SU-DHL-6 (cell line): ENCODE data around the gene ANKIB1.
"Not testable (repeated sequence)": the region's sequence is repeated elsewhere in the genome, so short reads cannot be mapped to it uniquely, and the experiment has no call there.

Experiments
- EZH2phosphoT487 ChIP-seq: fragments of 200-600 bp; sonication (generic), shearing (Covaris generic); conservative IDR thresholded peaks from 2 replicates; pipeline ENCODE4 v1.6.1; 2018; ENCODE audit warnings: mild to moderate bottlenecking, antibody characterized with exemption, low read length, moderate library complexity, mixed read lengths
- TF ChIP-seq, protein P1 (sequence below): fragments of 200-600 bp; sonication (generic); IDR thresholded peaks from one replicate; pipeline ENCODE4 v1.5.1; 2017; ENCODE audit warnings: antibody characterized with exemption, mild to moderate bottlenecking, low read length, moderate library complexity; ENCODE audit not compliant: insufficient read depth, poor library complexity, severe bottlenecking

DNA sequence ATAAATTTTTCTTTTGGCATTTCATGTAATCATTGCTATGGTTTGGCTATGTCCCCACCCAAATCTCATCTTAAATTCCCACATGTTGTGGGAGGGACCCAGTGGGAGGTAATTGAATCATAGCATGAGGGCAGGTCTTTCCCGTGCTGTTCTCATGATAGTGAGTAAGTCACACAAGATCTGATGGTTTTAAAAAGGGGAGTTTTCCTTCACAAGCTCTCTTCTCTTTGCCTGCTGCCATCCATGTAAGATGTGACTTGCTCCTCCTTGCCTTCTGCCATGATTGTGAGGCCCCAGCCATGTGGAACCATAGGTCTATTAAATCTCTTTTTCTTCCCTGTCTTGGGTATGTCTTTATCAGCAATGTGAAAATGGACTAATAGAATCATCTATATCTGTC lies 9.0 kb downstream of the ANKIB1 start:
- TF ChIP-seq, protein P1, sequence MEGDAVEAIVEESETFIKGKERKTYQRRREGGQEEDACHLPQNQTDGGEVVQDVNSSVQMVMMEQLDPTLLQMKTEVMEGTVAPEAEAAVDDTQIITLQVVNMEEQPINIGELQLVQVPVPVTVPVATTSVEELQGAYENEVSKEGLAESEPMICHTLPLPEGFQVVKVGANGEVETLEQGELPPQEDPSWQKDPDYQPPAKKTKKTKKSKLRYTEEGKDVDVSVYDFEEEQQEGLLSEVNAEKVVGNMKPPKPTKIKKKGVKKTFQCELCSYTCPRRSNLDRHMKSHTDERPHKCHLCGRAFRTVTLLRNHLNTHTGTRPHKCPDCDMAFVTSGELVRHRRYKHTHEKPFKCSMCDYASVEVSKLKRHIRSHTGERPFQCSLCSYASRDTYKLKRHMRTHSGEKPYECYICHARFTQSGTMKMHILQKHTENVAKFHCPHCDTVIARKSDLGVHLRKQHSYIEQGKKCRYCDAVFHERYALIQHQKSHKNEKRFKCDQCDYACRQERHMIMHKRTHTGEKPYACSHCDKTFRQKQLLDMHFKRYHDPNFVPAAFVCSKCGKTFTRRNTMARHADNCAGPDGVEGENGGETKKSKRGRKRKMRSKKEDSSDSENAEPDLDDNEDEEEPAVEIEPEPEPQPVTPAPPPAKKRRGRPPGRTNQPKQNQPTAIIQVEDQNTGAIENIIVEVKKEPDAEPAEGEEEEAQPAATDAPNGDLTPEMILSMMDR: not testable (repeated sequence)
- TF ChIP-seq EZH2phosphoT487: not testable (repeated sequence)
